GM12878 (cell line): Measurements from ENCODE around the gene TFCP2. TPM values are rescaled to one million over a fixed set of nuclear protein-coding genes. Genes with fewer than 3 reads are reported as not detected.

Experiments used
- E4F1 ChIP-seq: fragments of 450-650 bp; IDR thresholded peaks from 2 replicates; pipeline ENCODE4 v1.6.1; 2018; ENCODE audit warnings: borderline replicate concordance, mild to moderate bottlenecking; ENCODE audit not compliant: partially characterized antibody
- HSF1 ChIP-seq: fragments of 150-350 bp; IDR thresholded peaks from 2 replicates; pipeline ENCODE4 v1.6.1; 2014; ENCODE audit warnings: mild to moderate bottlenecking, low read depth, low read length
- IKZF1 ChIP-seq: fragments of 450-650 bp; conservative IDR thresholded peaks from 2 replicates; pipeline ENCODE4 v1.6.1; 2017; ENCODE audit warnings: antibody characterized with exemption, mild to moderate bottlenecking
- IRF3 ChIP-seq: fragments of 450-650 bp; IDR thresholded peaks from 2 replicates; pipeline ENCODE4 v1.6.1; 2014; ENCODE audit warnings: mild to moderate bottlenecking
- MEF2A ChIP-seq: IDR thresholded peaks from 2 replicates; pipeline ENCODE4 v1.6.1; 2011; ENCODE audit warnings: low read depth, mild to moderate bottlenecking, low read length, moderate library complexity; ENCODE audit not compliant: insufficient read depth
- MTA2 ChIP-seq: fragments of 450-650 bp; IDR thresholded peaks from 2 replicates; pipeline ENCODE4 v1.6.1; 2016; ENCODE audit warnings: low read depth, mild to moderate bottlenecking, moderate library complexity
- RELB ChIP-seq: fragments of 450-650 bp; IDR thresholded peaks from 2 replicates; pipeline ENCODE4 v1.6.1; 2017; ENCODE audit warnings: low read depth, mild to moderate bottlenecking, moderate library complexity
- SMAD5 ChIP-seq: IDR thresholded peaks from 2 replicates; pipeline ENCODE4 v1.6.1; 2016; ENCODE audit warnings: antibody characterized with exemption, low read depth
- ZBED1 ChIP-seq: IDR thresholded peaks from 2 replicates; pipeline ENCODE4 v1.6.1; 2016; ENCODE audit warnings: borderline replicate concordance
- polyA plus RNA-seq, 11 experiments: library from polyadenylated mRNA; depleted of rRNA in 4 of 11; unstranded in 6 of 11; stranded (reverse) in 5 of 11; fragments of >200 nt; fragmentation: Nextera tagmentation in 4 of 11; fragmentation: Illumina TruSeq in 1 of 11; extraction: Ambion mirVana in 4 of 11; extraction: Trizol in 1 of 11; gene quantifications; 1 replicate in 1 of 11; 2 replicates in 10 of 11; pipeline versions ENCODE4 v1.2.1 to v1.2.3, GENCODE V29; 2011 to 2016; ENCODE audit warnings: inconsistent platforms in 2 of 11, missing spikeins in 2 of 11, low read depth in 1 of 11
- total RNA-seq, 4 experiments: library from RNA; depleted of rRNA in 3 of 4; stranded (reverse); fragments of >200 nt in 3 of 4; fragmentation: Illumina TruSeq in 1 of 4; extraction: Trizol in 1 of 4; gene quantifications; 2 replicates each; pipeline versions ENCODE4 v1.2.1 to v1.2.3, GENCODE V29; 2013 to 2021

The TFCP2 gene
- total and polyA plus RNA-seq, 10 of the 15 experiments (the other 5 are each of a cell fraction or from before 2014, with no cell fraction given): 5.8 to 29.7 (median 14.2) TPM

GRCh38 chr12:51086933-51087332, 86.0 kb downstream of the TFCP2 start (continued):
- TF ChIP-seq RELB (no peak), IRF3 (no peak), MEF2A (no peak), ZBED1 (no peak), HSF1 (no peak), SMAD5 (no peak), E4F1 (no peak), MTA2 (no peak), IKZF1 (no peak)
